Midbrain (tissue), 1 donor: Measurements from ENCODE around the gene CC2D2A.
"Not testable (repeated sequence)": the region's sequence is repeated elsewhere in the genome, so short reads cannot be mapped to it uniquely, and the experiment has no call there.

Source experiments
- DNase-seq: peaks from one replicate; lab custom pipeline; 2025; lab: John Stamatoyannopoulos, UW

CC2D2A gene

GRCh38 chr4:15516494-15516893 is 46.8 kb downstream of the CC2D2A start:
- no peak for DNase-seq

DNA sequence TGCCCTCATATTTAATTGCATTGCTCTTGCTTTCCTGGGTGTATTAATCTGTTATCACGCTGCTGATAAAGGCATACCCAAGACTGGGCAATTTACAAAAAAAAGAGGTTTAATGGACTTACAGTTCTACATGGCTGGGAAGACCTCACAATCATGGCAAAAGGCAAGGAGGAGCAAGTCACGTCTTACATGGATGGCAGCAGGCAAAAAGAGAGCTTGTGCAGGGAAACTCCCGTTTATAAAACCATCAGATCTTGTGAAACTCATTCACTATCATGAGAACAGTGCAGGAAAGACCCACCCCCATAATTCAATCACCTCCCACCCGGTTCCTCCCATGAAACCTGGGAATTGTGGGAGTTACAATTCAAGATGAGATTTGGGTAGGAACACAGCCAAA is 48.0 kb downstream of the CC2D2A start:
- not testable (repeated sequence) for DNase-seq

- no peak for DNase-seq
Measured at GRCh38 chr4:15521442-15522039, 51.9 kb downstream of the CC2D2A start.

GRCh38 chr4:15525080-15525479 is 55.4 kb downstream of the CC2D2A start:
- DNase-seq: no peak

- no peak for DNase-seq
Measured at GRCh38 chr4:15526924-15527592, 57.4 kb downstream of the CC2D2A start.

GRCh38 chr4:15531792-15532191 is 62.1 kb downstream of the CC2D2A start:
- DNase-seq: no peak

DNA sequence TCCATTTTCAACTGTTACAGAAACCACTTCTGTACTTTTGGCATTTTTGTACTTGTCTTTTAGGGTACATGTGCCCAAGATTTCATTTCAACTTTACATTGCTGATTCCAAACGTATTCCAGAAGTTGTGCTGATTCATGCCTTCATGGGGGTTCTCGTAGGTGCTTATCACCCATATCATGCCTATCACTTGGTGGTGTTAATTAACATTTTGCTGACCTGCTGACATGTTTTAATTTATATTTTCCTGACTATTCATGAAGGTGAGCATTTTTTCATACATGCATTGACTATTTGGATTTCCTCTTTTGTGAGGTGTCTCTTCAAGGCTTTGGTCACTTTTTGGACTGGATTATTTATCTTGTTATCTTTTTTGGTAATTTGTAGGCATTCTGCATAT is 64.1 kb downstream of the CC2D2A start:
- DNase-seq: no peak

DNA sequence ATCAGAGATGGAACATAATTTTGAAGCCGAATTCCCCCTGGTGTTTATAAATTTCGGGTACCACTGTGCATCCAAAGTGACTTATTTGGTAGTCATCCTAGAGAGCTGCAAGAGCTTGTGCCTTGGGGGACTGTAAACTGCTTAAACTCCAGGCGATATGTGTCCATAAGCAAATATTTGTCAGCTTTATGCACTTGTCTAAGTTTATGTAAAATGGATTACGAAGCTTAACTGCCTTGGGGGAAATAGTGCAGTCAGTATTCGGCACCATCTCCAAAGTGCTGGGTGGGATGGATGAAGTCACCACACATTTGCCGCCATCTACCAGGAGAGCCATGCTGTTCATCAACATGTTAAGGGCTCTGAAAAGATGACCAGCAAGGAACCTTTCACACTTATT is 65.9 kb downstream of the CC2D2A start:
- no peak for DNase-seq

DNA sequence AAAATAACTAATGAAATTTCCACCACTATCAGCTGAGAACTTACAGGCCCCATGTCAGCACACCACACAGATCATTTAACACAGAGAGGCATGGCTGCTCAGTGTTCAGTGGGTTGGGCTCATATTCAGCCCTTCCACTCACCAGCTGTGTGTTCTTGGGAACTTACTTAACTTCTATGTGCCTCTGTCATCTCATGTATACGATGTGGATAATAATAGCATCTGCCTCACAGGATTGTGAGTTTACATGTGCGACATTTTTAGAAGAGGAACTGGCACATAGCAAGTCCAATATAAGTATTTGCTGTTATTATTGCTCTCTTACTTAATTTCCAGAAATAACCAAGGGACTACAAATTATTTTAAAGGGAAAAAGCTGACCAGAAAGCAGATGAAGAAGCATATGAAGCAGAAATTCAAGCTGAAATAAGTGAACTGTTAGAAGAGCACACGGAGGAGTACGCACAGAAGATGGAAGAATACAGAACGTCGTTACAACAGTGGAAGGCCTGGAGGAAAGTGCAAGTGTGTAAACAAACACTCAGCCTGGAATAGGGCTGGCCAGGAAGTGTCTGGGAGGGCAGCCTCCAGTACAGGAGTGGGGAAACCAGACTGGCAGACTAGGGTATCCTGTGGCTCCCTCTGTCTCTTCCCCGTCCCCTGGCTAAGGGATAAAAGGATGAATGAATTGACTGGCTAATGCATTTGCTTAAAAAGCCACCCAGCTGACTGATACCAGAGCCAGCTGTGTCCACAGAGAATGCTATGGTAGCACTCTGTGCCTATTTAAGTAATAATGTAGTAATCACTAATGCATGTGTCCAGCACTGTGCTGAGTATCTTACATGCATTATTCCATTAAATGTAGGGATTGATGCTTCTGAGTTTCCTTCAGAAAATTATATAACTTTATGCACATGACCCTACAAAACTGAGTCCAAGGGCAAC is 67.1 kb downstream of the CC2D2A start:
- DNase-seq: no peak

DNA sequence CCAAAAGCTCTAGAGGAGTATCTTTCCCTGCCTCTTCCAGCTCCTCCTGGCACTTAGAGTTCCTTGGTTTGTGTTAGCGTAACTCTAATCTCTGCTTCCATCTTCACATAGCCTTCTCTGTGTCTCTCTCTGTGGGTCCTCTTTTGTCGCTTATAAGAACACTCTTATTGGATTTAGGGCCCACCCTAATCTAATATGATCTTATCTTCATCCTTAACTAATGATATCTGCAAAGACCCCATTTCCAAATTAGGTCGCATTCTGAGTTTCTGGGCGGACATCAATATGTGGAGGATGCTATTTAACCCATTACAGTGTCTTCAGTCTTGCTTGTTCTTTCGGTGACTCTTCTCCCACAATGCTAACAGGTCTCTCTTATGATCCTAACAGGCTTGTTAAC is 72.3 kb downstream of the CC2D2A start:
- DNase-seq: no peak

DNA sequence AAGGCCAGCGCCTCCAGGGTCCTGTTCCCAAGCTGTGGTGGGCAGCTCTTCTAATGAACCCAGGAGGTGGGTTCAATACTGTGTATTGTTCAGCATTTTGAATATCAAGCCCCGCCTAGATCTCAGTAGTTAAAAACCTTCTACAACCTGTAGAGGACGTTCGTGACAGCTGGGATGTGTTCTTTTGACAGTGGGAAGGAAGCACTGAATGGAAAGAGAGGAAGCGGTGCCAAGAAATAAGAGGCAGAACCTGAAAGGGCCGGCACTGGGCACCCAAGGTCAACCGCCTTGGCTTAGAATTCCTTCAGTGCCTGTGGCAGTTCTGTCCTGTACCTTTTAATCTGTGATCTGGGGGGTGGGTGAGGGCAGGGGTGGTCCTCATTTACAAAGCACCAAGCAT is 73.1 kb downstream of the CC2D2A start:
- DNase-seq: no peak

- no peak for DNase-seq
Measured at GRCh38 chr4:15543537-15544247, 74.0 kb downstream of the CC2D2A start.

GRCh38 chr4:15544248-15544729 is 74.6 kb downstream of the CC2D2A start:
- no peak for DNase-seq

DNA sequence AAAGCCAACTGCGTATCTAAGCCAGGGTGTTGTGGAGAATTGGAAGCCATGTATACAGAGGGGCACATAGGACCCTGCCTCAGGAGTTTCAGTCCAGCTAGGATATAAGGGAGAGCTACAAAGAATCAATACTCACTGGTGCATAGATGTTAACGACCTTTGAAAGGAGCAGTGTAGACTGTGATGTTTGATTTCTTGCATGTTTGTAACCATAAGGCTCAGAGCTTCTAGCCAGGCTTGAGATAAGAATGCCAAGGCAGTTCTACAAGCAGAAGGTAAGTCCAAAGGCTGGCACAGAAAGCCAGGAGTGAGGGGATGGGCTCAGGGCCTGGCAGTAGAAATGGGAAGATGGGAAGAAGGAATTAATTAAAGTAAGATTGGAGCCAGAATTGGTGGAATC is 75.7 kb downstream of the CC2D2A start:
- no peak for DNase-seq

DNA sequence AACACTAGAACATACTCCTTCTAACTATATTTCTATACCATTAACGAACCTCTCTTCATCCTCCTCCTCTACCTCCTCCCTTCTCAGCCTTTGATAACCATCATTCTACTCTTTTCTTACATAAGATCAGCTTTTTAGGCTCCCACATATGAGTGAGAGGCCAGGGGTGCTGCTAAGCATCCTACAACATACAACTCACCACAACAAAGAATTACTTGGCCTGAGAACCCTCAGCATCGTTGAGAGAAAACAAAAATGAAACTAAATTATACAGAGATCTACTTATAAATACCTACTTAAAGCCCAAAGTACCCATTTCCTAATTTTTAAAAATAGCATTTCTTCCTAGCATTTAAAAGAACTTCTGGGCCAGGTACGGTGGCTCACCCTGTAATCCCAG is 77.7 kb downstream of the CC2D2A start:
- no peak for DNase-seq

- no peak for DNase-seq
Measured at GRCh38 chr4:15550491-15550890, 80.8 kb downstream of the CC2D2A start.

DNA sequence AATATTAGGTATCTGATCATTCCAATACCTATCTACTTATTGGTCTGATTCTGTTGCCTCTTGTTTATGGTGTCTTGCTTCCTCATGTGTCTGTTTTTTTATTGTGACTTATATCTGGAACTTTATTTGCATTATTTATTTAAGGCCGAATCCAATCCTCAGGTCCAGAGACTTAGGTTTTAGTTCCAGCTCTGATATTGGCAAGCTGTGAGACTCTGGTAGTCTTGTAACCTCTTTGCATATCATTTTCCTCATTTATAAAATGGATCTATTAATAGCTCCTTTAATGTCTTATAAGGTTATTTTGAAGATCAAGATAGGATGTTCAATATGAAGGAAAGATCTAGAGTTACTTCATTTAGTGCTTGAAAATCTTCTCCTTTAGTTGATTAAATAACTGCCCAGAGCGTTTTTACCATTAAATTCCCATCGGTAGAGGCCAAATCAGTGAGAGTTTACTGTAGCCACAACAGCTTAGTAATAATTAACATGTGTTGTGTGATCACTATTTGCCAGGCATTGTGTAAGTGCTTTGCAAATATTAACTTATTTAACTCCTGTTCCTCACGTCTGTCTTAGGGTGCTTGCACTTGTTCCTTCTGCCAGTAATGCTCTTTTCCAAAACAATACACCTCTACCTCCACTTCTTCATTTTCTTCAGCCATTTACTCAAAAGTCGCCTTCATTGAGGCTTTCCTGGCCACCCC is 82.2 kb downstream of the CC2D2A start:
- no peak for DNase-seq

DNA sequence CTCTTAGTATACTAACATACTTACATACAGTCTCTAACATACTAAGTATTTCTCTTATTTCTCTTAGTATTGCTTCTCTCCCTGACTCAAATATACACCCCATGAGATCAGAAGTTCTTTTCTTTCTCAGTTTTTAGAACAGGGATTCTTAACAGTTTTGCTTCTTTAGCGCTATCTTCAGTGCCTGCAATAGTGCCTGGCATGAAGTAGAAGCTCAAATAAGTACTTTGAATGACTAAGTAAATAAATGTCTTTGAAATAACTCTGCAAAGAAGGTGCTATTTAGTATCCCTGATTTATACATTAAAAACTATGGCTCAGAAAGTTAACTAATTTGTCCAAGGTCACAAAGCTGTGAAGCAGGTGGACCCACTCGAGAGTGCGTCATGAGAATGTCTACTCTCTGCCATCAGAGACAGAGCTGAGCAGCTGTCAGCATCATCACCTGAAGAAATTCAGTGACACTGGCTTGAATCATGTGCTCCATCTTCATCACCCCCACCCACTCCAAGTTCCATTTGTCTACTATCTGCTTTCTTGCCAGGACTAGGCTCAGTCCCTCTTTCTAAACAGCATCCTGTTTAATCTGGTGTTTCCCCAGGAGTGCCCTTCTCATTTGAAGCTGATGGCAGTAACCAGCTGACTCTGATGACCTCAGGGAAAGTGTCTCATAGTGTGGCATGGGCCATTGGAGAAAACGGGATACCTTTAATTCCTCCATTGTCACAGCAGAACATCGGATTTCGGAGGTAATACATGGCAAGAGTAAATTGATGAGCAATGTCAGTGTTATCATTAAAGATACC is 83.1 kb downstream of the CC2D2A start:
- no peak for DNase-seq

GRCh38 chr4:15556511-15557092 is 86.9 kb downstream of the CC2D2A start:
- no peak for DNase-seq
